ENCODE measurements around the gene PPP2R2C.

- TF ChIP-seq CTCF (IDR thresholded peaks at IDR 0.05) (no peak), POLR2AphosphoS5 (IDR thresholded peaks at IDR 0.05; ENCODE audit: low read depth, low read length) (no peak), REST (IDR thresholded peaks at IDR 0.05; ENCODE audit: insufficient read depth in 1 of 2, low read depth in 2 of 2, low read length in 1 of 2) (no peak)
These were observed 192.7 kb downstream of the PPP2R2C start for GRCh38 chr4:6279582-6280289.
